OCI-LY3 (cell line): ENCODE data around the gene TMEM234.

Source experiments
- H2AFZ ChIP-seq: fragments of 200-600, 300-600 bp; shearing (Covaris generic); 2 replicates; pipeline ENCODE4 v1.6.0; 2014; ENCODE audit warnings: antibody characterized with exemption, low read depth, low read length
- H3K27ac ChIP-seq: fragments of 200-600, 300-600 bp; sonication (generic); 2 replicates; pipeline ENCODE4 v1.5.1; 2014; ENCODE audit warnings: mild to moderate bottlenecking, low read length, moderate library complexity, mixed read lengths
- H3K27me3 ChIP-seq: fragments of 200-600, 300-600 bp; sonication (generic); 2 replicates; pipeline ENCODE4 v1.6.1; 2014; ENCODE audit warnings: low read depth, low read length, mixed read lengths
- H3K36me3 ChIP-seq: fragments of 200-600, 300-600 bp; sonication (generic); replicated peaks from 2 replicates; pipeline ENCODE3; 2014; ENCODE audit warnings: low read depth, low read length, mixed read lengths
- H3K4me1 ChIP-seq: fragments of 300-600, 200-600 bp; sonication (generic); 2 replicates; pipeline ENCODE4 v1.6.1; 2014; ENCODE audit warnings: low read length, mixed read lengths
- H3K4me2 ChIP-seq: fragments of 200-600, 300-600 bp; sonication (generic); 2 replicates; pipeline ENCODE4 v1.6.1; 2014; ENCODE audit warnings: low read length, mixed read lengths
- H3K4me3 ChIP-seq: fragments of 300-600, 200-600 bp; sonication (generic); 2 replicates; pipeline ENCODE4 v1.5.1; 2014; ENCODE audit warnings: antibody characterized with exemption, mild to moderate bottlenecking, low read length, moderate library complexity
- H3K79me2 ChIP-seq: fragments of 300-600, 200-600 bp; shearing (Covaris generic); 2 replicates; pipeline ENCODE4 v1.6.1; 2014; ENCODE audit warnings: mild to moderate bottlenecking, low read length, mixed read lengths
- H3K9ac ChIP-seq: fragments of 300-600, 200-600 bp; shearing (Covaris generic); 2 replicates; pipeline ENCODE4 v1.6.0; 2014; ENCODE audit warnings: mild to moderate bottlenecking, low read length, moderate library complexity
- H3K9me3 ChIP-seq: fragments of 200-600, 300-600 bp; shearing (Covaris generic); 2 replicates; pipeline ENCODE4 v1.6.1; 2014; ENCODE audit warnings: low read length, mixed read lengths; ENCODE audit not compliant: insufficient read depth
- H4K20me1 ChIP-seq: fragments of 200-600, 300-600 bp; sonication (generic); 2 replicates; pipeline ENCODE4 v1.6.1; 2016; ENCODE audit warnings: low read length, mixed read lengths; ENCODE audit not compliant: insufficient read depth
- EZH2phosphoT487 ChIP-seq: fragments of 200-600 bp; shearing (Covaris generic); IDR thresholded peaks from 2 replicates; pipeline ENCODE4 v1.6.1; 2018; ENCODE audit warnings: antibody characterized with exemption, mixed run types, low read depth
- TF ChIP-seq, protein P1 (sequence below): fragments of 200-600, 300-600 bp; sonication (generic); IDR thresholded peaks from 2 replicates; pipeline ENCODE4 v1.5.1; 2014; ENCODE audit warnings: antibody characterized with exemption, low read length, low read depth

Gene TMEM234

DNA sequence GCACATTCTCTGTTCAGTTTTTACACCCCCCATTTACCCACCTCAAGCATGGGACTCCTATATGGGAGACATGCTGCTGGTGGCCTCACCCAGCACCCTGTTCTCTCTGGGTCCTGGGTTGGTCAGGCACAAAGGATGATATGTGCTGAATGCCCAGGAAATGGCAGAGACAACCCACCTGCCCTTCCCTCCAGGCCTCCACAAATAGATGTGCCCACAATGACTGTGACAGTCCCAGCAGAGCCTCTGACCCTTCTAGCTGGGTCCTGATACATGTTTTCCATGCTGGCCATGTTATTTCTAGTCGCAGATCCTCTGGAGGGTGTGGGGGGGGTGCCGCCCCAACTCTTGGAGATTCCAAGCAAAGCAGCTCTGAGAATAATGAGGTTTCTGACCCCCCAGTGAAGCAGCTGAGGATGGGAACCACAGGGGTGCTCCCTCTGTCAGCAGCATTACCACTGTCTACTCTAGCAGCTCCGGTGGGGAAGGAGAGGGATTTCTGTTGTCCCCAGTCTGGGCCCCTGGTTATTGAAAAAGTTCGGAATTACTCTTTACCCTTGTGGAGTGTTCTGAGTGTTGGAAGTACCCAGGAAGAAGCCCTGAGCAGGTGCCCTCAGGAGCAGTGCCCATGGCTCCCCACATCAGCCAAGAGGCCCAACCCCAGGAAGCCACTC, 23.0 kb downstream of the TMEM234 start:
- Histone ChIP-seq H3K27ac (peak overlapping the region; percentile 93), H3K9ac (peak overlapping the region; percentile 76; the same call in 1 of the 2 replicates), H4K20me1 (no peaks in the 10 kb centered on the region), H3K9me3 (no peaks in the 10 kb centered on the region), H3K4me1 (peaks cover 37% of the 10 kb centered on the region), H3K4me2 (peak overlapping the region; percentile 81), H2AFZ (no peak overlapping the region), H3K27me3 (no peaks in the 10 kb centered on the region), H3K79me2 (peaks cover 23% of the 10 kb centered on the region), H3K36me3 (peaks cover 19% of the 10 kb centered on the region), H3K4me3 (peak overlapping the region; percentile 88)
- no peak for TF ChIP-seq EZH2phosphoT487

DNA sequence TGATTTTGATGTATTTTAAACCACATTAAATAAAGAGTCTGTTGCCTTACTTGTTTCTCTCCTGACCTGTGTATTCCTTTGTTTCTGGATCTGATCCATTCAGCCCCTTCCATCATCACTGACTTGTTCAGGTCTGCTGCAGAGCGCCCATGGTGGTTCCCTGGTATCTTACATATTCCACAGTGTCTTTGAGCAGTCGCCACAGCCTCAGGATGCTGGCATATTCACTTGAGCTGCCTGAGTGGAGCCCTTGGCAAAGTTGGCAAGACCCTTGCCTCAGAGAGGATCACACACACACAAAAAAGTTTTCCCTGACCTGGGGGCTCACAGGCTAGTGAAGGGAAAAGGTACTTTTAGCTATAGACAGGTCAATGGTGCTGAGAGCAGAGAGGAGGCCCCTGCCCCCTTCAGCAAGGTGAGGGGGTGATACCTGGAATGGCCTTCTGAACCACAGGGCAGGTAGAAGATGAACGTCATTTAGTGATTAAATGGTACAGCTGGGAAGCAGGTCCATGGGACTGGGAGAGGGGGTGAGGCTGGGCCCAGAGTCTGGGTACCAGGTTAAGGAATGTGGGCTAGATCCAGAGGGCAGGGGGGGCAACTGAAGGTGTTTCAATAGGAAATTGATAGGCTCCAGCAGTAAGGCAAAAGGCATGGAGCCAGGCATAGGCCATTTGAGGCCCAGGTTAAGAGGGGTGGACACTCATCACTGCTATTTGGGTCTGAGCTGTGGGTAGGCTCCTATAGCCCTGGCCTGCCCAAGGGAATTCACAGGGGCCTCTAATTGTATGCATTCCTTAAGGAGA, 23.7 kb downstream of the TMEM234 start:
- peak overlapping the region; percentile 93 for H3K27ac ChIP-seq
- H2AFZ ChIP-seq = no peak overlapping the region
- H3K9ac ChIP-seq = no peak overlapping the region
- no peaks in the 10 kb centered on the region for H4K20me1 ChIP-seq
- peaks cover 37% of the 10 kb centered on the region for H3K4me1 ChIP-seq
- peaks cover 20% of the 10 kb centered on the region for H3K79me2 ChIP-seq
- no peak for TF ChIP-seq EZH2phosphoT487
- TF ChIP-seq, protein P1, sequence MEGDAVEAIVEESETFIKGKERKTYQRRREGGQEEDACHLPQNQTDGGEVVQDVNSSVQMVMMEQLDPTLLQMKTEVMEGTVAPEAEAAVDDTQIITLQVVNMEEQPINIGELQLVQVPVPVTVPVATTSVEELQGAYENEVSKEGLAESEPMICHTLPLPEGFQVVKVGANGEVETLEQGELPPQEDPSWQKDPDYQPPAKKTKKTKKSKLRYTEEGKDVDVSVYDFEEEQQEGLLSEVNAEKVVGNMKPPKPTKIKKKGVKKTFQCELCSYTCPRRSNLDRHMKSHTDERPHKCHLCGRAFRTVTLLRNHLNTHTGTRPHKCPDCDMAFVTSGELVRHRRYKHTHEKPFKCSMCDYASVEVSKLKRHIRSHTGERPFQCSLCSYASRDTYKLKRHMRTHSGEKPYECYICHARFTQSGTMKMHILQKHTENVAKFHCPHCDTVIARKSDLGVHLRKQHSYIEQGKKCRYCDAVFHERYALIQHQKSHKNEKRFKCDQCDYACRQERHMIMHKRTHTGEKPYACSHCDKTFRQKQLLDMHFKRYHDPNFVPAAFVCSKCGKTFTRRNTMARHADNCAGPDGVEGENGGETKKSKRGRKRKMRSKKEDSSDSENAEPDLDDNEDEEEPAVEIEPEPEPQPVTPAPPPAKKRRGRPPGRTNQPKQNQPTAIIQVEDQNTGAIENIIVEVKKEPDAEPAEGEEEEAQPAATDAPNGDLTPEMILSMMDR = no peak
- no peaks in the 10 kb centered on the region for H3K27me3 ChIP-seq
- peak overlapping the region; percentile 81; the same call in 1 of the 2 replicates for H3K4me2 ChIP-seq
- peaks cover 19% of the 10 kb centered on the region for H3K36me3 ChIP-seq
- peak overlapping the region; percentile 88 for H3K4me3 ChIP-seq
- H3K9me3 ChIP-seq = no peaks in the 10 kb centered on the region

DNA sequence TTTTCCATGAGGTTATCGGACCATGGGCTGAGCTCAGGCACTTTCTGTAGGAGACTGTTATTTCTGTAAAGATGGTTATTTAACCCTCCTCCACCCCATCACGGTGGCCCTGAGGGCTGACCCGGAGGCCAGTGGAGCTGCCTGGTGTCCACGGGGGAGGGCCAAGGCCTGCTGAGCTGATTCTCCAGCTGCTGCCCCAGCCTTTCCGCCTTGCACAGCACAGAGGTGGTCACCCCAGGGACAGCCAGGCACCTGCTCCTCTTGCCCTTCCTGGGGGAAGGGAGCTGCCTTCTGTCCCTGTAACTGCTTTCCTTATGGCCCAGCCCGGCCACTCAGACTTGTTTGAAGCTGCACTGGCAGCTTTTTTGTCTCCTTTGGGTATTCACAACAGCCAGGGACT, 24.3 kb downstream of the TMEM234 start:
- H3K9me3 ChIP-seq = no peaks in the 10 kb centered on the region
- H3K79me2 ChIP-seq = peaks cover 15% of the 10 kb centered on the region
- H3K9ac ChIP-seq = no peak overlapping the region
- no peak overlapping the region for H3K4me3 ChIP-seq
- H3K27me3 ChIP-seq = no peaks in the 10 kb centered on the region
- peaks cover 37% of the 10 kb centered on the region for H3K4me1 ChIP-seq
- no peak overlapping the region for H2AFZ ChIP-seq
- H3K4me2 ChIP-seq = no peak overlapping the region
- H4K20me1 ChIP-seq = no peaks in the 10 kb centered on the region
- H3K36me3 ChIP-seq = peaks cover 23% of the 10 kb centered on the region
- no peak overlapping the region for H3K27ac ChIP-seq
- no peak for TF ChIP-seq EZH2phosphoT487
- TF ChIP-seq, protein P1 = no peak

DNA sequence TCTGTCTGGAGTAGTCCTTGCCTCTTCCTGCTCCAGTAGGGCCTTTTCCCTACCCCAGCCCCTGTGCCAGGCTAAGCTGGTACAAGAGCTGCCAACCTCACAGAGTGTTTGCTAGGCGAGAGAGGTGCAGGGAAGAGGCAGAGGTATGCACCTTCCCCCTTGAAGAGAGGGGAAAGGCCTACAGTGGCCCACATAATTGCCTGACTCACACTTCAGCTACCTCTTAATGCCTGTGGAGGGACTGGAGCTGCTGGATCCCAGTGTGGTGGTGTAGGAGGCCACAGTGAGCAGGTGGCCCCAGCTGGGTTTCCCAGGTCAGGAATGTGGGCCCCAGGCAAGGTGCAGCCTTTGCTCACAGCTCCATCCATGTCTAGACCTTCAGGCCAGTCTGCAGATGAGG, 25.1 kb downstream of the TMEM234 start:
- H3K4me1 ChIP-seq = peaks cover 29% of the 10 kb centered on the region
- no peak overlapping the region for H3K9ac ChIP-seq
- TF ChIP-seq EZH2phosphoT487 = no peak
- no peak overlapping the region for H3K4me3 ChIP-seq
- no peak overlapping the region for H2AFZ ChIP-seq
- no peaks in the 10 kb centered on the region for H4K20me1 ChIP-seq
- H3K36me3 ChIP-seq = peaks cover 25% of the 10 kb centered on the region
- no peaks in the 10 kb centered on the region for H3K27me3 ChIP-seq
- peaks cover 7% of the 10 kb centered on the region for H3K79me2 ChIP-seq
- no peaks in the 10 kb centered on the region for H3K9me3 ChIP-seq
- no peak overlapping the region for H3K27ac ChIP-seq
- no peak overlapping the region for H3K4me2 ChIP-seq
